ENCODE results near the gene SH3BP5L. TPM values are rescaled to one million over a fixed set of nuclear protein-coding genes. Genes with fewer than 3 reads are reported as not detected.

The SH3BP5L gene
- total RNA-seq, 4 donors from 2014 or later, result 16.8 to 24.6 (median 21.7) TPM

DNA sequence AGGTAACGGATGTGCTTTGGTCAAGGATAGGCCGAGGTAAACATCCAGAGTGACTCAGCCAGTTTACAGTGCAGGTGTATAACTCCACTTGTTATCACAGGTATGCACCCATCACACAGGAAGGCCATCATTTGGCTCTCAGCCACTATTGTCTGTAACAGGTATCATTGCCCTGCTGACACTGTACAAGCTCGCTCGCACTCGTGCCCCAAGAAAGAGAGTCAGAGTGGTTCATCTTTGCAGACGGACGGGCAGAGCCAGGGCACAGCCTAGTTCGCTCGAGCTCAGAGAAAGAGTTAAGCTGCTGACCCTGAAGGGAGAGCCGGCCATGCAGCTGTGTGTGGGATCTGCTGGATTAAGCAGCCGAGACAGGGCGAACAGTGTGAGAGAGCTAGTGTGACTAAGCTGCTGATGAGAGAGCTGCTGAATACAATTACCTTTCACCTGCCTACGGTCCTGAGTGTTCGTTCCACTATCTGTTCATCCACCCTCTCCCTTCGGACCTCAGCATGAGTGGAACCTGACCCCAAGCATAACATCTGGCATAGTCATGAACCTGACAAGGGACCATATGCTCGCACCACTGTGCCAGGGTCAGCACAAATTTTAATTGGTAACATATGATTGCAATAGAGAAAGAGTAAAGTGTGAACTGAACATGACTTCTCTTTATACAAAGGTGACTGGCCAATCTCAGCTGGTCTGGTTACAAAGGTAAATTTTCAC is 43.1 kb downstream of the SH3BP5L start:
- Histone ChIP-seq H3K36me3 (no peaks in the 10 kb centered on the region), H3K4me3 (no peak overlapping the region), H3K27ac (no peak overlapping the region), H3K9me3 (peaks cover 0 to 24% (median 0%) of the 10 kb centered on the region in 4 donors), H3K4me1 (no peaks in the 10 kb centered on the region), H3K27me3 (no peaks in the 10 kb centered on the region)
- 77% methylated on average over 16 of the region's 16 CpGs for WGBS, 2 donors
- no peak for DNase-seq (ENCODE audit: low spot score in 2 of 2)
- TF ChIP-seq, protein P1, sequence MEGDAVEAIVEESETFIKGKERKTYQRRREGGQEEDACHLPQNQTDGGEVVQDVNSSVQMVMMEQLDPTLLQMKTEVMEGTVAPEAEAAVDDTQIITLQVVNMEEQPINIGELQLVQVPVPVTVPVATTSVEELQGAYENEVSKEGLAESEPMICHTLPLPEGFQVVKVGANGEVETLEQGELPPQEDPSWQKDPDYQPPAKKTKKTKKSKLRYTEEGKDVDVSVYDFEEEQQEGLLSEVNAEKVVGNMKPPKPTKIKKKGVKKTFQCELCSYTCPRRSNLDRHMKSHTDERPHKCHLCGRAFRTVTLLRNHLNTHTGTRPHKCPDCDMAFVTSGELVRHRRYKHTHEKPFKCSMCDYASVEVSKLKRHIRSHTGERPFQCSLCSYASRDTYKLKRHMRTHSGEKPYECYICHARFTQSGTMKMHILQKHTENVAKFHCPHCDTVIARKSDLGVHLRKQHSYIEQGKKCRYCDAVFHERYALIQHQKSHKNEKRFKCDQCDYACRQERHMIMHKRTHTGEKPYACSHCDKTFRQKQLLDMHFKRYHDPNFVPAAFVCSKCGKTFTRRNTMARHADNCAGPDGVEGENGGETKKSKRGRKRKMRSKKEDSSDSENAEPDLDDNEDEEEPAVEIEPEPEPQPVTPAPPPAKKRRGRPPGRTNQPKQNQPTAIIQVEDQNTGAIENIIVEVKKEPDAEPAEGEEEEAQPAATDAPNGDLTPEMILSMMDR (IDR thresholded peaks at IDR 0.05), result no peak
- TF ChIP-seq POLR2A (IDR thresholded peaks at IDR 0.05) (no peak), EP300 (IDR thresholded peaks at IDR 0.05) (no peak)

DNA sequence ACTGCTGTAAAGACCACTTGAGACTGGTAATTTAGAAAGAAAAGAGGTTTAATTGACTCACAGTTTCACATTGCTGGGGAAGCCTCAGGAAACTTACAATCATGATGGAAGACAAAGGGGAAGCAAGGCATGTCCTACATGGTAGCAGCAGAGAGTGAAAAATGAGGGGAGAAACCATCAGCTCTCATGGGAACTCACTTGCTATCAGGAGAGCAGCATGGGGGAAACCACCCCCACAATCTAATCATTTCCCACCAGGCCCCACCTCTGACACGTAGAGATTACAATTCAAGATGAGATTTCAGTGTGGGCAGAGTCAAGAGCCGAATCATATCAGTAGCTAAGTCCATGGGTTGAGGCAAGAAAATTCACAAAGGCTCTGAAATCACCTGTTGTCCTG is 46.4 kb downstream of the SH3BP5L start:
- Histone ChIP-seq H3K9me3 (peaks cover 0 to 36% (median 0%) of the 10 kb centered on the region in 4 donors), H3K27me3 (no peaks in the 10 kb centered on the region), H3K36me3 (no peaks in the 10 kb centered on the region), H3K4me3 (no peak overlapping the region), H3K27ac (no peak overlapping the region), H3K4me1 (no peaks in the 10 kb centered on the region)
- DNase-seq (ENCODE audit: low spot score in 2 of 2), result no peak
- TF ChIP-seq, protein P1 (IDR thresholded peaks at IDR 0.05), result no peak
- TF ChIP-seq EP300 (IDR thresholded peaks at IDR 0.05) (no peak), POLR2A (IDR thresholded peaks at IDR 0.05) (no peak)
- 64 to 76% methylated on average over 2 of the region's 2 CpGs for WGBS, 2 donors

DNA sequence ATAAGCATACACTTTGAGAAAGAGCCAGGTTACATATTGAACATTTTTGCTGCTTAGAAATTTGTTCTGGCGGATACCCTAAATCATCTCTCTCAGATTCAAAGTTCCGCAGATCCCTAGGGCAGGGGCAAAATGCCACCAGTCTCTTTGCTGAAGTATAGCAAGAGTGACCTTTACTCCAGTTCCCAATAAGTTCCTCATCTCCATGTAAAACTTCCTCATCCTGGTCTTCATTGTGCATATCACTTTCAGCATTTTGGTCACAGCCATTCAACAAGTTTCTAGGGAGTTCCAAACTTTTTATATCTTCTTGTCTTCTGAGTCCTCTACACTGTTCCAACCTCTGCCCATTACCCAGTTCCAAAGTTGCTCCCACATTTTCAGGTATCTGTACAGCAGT is 46.8 kb downstream of the SH3BP5L start:
- TF ChIP-seq POLR2A (IDR thresholded peaks at IDR 0.05) (no peak), EP300 (IDR thresholded peaks at IDR 0.05) (no peak)
- TF ChIP-seq, protein P1 (IDR thresholded peaks at IDR 0.05), result no peak
- no peaks in the 10 kb centered on the region for H3K4me1 ChIP-seq
- WGBS, 2 donors, result 84 to 86% methylated on average over 2 of the region's 2 CpGs
- no peak overlapping the region for H3K27ac ChIP-seq
- H3K4me3 ChIP-seq, result no peak overlapping the region
- H3K36me3 ChIP-seq, result no peaks in the 10 kb centered on the region
- no peak for DNase-seq (ENCODE audit: low spot score in 2 of 2)
- no peaks in the 10 kb centered on the region for H3K27me3 ChIP-seq
- peaks cover 0 to 36% (median 0%) of the 10 kb centered on the region in 4 donors for H3K9me3 ChIP-seq

DNA sequence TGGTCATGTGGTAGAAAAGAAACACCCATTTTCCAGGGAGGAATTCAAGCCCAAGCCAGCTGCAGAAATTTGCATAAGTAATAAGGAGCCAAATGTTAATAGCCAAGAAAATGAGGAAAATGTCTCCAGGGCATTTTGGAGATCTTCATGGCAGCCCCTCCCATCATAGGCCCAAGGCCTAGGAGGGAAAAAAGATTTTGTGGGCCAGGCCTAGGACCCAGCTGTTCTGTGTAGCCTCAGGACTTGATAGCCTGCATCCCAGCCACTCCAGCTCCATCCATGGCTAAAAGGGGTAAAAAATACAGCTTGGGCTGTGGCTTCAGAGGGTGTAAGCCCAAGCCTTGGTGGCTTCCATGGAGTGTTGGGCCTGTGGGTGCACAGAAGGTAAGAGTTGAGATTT is 48.7 kb downstream of the SH3BP5L start:
- no peak overlapping the region for H3K27ac ChIP-seq
- peaks cover 0 to 36% (median 0%) of the 10 kb centered on the region in 4 donors for H3K9me3 ChIP-seq
- H3K27me3 ChIP-seq, result no peaks in the 10 kb centered on the region
- TF ChIP-seq EP300 (IDR thresholded peaks at IDR 0.05) (no peak), POLR2A (IDR thresholded peaks at IDR 0.05) (no peak)
- TF ChIP-seq, protein P1 (IDR thresholded peaks at IDR 0.05), result no peak
- no peaks in the 10 kb centered on the region for H3K4me1 ChIP-seq
- no peaks in the 10 kb centered on the region for H3K36me3 ChIP-seq
- no peak for DNase-seq (ENCODE audit: low spot score in 2 of 2)
- H3K4me3 ChIP-seq, result no peak overlapping the region

DNA sequence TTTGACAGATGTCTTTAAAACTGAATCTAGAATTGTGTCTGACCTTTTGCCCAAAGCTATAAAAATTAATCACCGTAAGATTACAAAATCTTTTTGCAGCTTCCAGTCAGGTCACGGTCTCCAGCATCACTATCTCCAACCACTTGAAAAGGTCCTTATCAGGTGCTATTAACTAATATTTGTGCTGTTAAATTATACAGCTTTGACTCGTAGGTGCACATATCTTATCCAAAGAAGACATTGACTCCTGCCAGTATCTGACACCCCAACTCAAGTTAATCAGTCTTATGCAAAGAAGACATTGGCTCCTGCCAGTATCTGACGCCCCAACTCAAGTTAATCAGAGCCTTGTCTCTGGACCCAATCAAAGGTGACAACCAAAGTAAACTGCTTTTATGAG is 50.3 kb downstream of the SH3BP5L start:
- Histone ChIP-seq H3K4me3 (no peak overlapping the region), H3K27ac (no peak overlapping the region), H3K9me3 (peaks cover 0 to 26% (median 0%) of the 10 kb centered on the region in 4 donors), H3K4me1 (no peaks in the 10 kb centered on the region), H3K36me3 (no peaks in the 10 kb centered on the region), H3K27me3 (no peaks in the 10 kb centered on the region)
- TF ChIP-seq, protein P1 (IDR thresholded peaks at IDR 0.05), result no peak
- no peak for DNase-seq (ENCODE audit: low spot score in 2 of 2)
- WGBS, 2 donors, result 78 to 79% methylated on average over 4 of the region's 4 CpGs

Small RNAs within 50 kb of the gene (small RNA-seq; reads per million reads assigned to genes)
- gene MIR3124, result not detected

Other genes with a start within 250 kb of the SH3BP5L start
- not detected for gene OR2T10, start 228.2 kb downstream of the SH3BP5L start, total RNA-seq
- gene OR2T11, start 190.8 kb downstream of the SH3BP5L start, total RNA-seq, result not detected
- gene OR2T35, start 180.6 kb downstream of the SH3BP5L start, total RNA-seq, result not detected
- not detected for gene OR2T27, start 170.4 kb downstream of the SH3BP5L start, total RNA-seq
- not detected for gene OR14I1, start 123.1 kb downstream of the SH3BP5L start, total RNA-seq
- gene LYPD8, start 70.2 kb downstream of the SH3BP5L start, total RNA-seq, result not detected
- 10 to 100 TPM; 22.4 to 38.4 (median 31.8) TPM for gene ZNF672, start 12.3 kb upstream of the SH3BP5L start, total RNA-seq
- gene ZNF692, start 33.2 kb upstream of the SH3BP5L start, total RNA-seq, result 100 to 1,000 TPM in 1 of 4 donors, 10 to 100 TPM in 3; 40.8 to 118 (median 68.5) TPM
- gene PGBD2, start 80.3 kb upstream of the SH3BP5L start, total RNA-seq, result 1 to 10 TPM; 3.3 to 7.3 (median 5.4) TPM

Measured in tibial nerve (tissue), 4 donors.